ENCODE data around the gene ZBED3.

ZBED3 gene

GRCh38 chr5:77066823-77067442 is 20.2 kb downstream of the ZBED3 start:
- TF ChIP-seq CTCF (IDR thresholded peaks at IDR 0.05), result no peak

- no peak for TF ChIP-seq CTCF (IDR thresholded peaks at IDR 0.05)
Observed at GRCh38 chr5:77066184-77066583, 20.9 kb downstream of the ZBED3 start.

GRCh38 chr5:77065256-77065655 is 21.8 kb downstream of the ZBED3 start:
- TF ChIP-seq CTCF (IDR thresholded peaks at IDR 0.05), result no peak

- TF ChIP-seq CTCF (IDR thresholded peaks at IDR 0.05), result peak; percentile 47
Observed at GRCh38 chr5:77064040-77064439, 23.0 kb downstream of the ZBED3 start.

- TF ChIP-seq CTCF (IDR thresholded peaks at IDR 0.05), result no peak
Observed at GRCh38 chr5:77046416-77047073, 40.5 kb downstream of the ZBED3 start.

GRCh38 chr5:77035950-77036349 is 51.1 kb downstream of the ZBED3 start:
- TF ChIP-seq CTCF (IDR thresholded peaks at IDR 0.05), result no peak

- no peak for TF ChIP-seq CTCF (IDR thresholded peaks at IDR 0.05)
Observed at GRCh38 chr5:77033338-77033737, 53.7 kb downstream of the ZBED3 start.

All from LNCAP (cell line).